Activated CD8-positive, alpha-beta memory T cell treated with anti-CD3 and anti-CD28 coated beads, Interleukin-2, amount 10 ng/mL, durations not matched to agents 7 days and 5 days (primary cell): ENCODE measurements around the gene TPM2. TPM values are rescaled to one million over a fixed set of nuclear protein-coding genes. Genes with fewer than 3 reads are reported as not detected.
"Not testable (repeated sequence)": the region's sequence is repeated elsewhere in the genome, so short reads cannot be mapped to it uniquely, and the experiment has no call there.

Source experiments
- ATAC-seq: fragments of 150-1000 bp; cut with Tn5 transposase; one replicate; pipeline ENCODE4 v1.10.0; 2021; ENCODE audit warnings: moderate library complexity
- CTCF ChIA-PET: fragments of 350-600 bp; sonication (Branson Sonifier 250); formaldehyde crosslinking; loops from one replicate; lab custom pipeline; 2021; ENCODE audit warnings: antibody characterized with exemption; lab: Charles Lee
- DNase-seq: peaks from one replicate; pipeline ENCODE4 v3.0.0-alpha.2; 2020
- H3K27ac Mint-ChIP-seq: one replicate; pipeline ENCODE4 v1.8.0; 2021; ENCODE audit warnings: mild to moderate bottlenecking, mixed read lengths
- H3K27me3 Mint-ChIP-seq: one replicate; pipeline ENCODE4 v1.8.0; 2021; ENCODE audit warnings: mixed read lengths
- H3K36me3 Mint-ChIP-seq: one replicate; pipeline ENCODE4 v1.8.0; 2021; ENCODE audit warnings: mild to moderate bottlenecking, mixed read lengths
- H3K4me1 Mint-ChIP-seq: one replicate; pipeline ENCODE4 v1.8.0; 2021; ENCODE audit warnings: mixed read lengths
- H3K4me3 Mint-ChIP-seq: one replicate; pipeline ENCODE4 v1.8.0; 2021; ENCODE audit warnings: mild to moderate bottlenecking, moderate library complexity, mixed read lengths
- H3K9me3 Mint-ChIP-seq: one replicate; pipeline ENCODE4 v1.8.0; 2022; ENCODE audit warnings: low read depth, mixed read lengths
- microRNA-seq: library from miRNA; unstranded; fragments of <30 nt; microRNA quantifications from one replicate; pipeline ENCODE4 v1.2.0, GENCODE V29; 2022
- total RNA-seq, 2 experiments: library from RNA; stranded (reverse); gene quantifications; one replicate each; pipeline ENCODE4 v1.2.3, GENCODE V29; 2021

The TPM2 gene
- total RNA-seq, 2 experiments from 2014 or later, result 6.1 to 12.1 TPM

GRCh38 chr9:35637427-35637955 lies 52.2 kb downstream of the TPM2 start:
- H3K27ac Mint-ChIP-seq, H3K4me3 Mint-ChIP-seq, H3K9me3 Mint-ChIP-seq, ATAC-seq, DNase-seq, H3K27me3 Mint-ChIP-seq: not testable (repeated sequence)
- Mint-ChIP-seq H3K36me3 (peaks cover 21% of the 10 kb centered on the region), H3K4me1 (peaks cover 52% of the 10 kb centered on the region)
- CTCF ChIA-PET, result interaction anchor here (1.1 to 1.2 kb wide), 2 partner anchors 10 to 26 kb away, joined by 3 to 6 read pairs; no protein-coding TSS in a partner anchor

DNA sequence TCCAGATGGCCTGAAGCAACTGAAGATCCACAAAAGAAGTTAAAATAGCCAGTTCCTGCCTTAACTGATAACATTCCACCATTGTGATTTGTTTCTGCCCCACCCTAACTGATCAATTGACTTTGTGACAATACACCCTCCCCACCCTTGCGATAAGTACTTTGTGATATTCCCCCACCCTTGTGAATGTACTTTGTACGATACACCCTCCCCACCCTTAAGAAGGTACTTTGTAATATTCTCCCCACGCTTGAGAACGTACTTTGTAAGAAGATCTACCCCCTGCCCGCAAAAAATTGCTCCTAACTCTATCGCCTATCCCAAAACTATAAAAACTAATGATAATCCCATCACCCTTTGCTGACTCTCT lies 52.9 kb downstream of the TPM2 start:
- CTCF ChIA-PET, result interaction anchor here (2.0 to 2.2 kb wide), 2 partner anchors 10 to 25 kb away, joined by 9 to 14 read pairs; no protein-coding TSS in a partner anchor
- not testable (repeated sequence) for ATAC-seq, DNase-seq, H3K4me3 Mint-ChIP-seq, H3K27me3 Mint-ChIP-seq, H3K27ac Mint-ChIP-seq, H3K9me3 Mint-ChIP-seq
- Mint-ChIP-seq H3K4me1 (peaks cover 52% of the 10 kb centered on the region), H3K36me3 (peaks cover 21% of the 10 kb centered on the region)

DNA sequence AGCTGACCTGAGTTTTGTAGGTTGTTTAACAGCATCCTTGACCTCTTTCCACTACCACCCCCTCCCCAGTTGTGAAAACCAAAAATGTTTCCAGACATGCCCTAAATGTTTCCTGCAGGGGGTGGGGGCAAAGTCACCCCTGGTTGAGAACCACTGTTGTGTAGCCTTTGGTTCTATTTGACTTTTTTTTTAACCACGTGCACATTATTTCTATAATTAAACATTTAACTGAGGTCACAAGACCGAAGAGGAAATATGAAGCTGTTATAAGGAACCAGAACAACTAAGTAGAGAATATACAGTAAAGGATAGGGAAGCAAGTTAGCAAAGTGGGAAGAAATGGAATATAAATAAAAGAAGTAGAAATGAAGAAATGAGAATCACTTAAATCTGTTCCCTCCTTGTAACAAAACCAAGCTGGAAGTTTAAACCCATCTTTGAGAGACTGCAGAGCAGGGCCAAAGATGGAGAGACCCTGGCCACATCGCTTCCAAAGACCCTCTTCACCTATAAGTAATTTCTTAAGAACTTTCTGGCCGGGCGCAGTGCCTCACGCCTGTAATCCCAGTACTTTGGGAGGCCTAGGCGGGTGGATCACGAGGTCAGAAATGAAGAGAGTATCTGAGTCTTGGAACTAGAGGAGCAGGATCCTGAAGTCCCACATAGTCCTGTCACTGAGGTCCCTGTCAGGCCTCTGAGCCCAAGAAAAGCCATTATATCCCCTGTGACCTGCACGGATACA lies 53.4 kb downstream of the TPM2 start:
- DNase-seq, result no peak
- no peak overlapping the region for H3K4me3 Mint-ChIP-seq
- no peaks in the 10 kb centered on the region for H3K9me3 Mint-ChIP-seq
- no peak overlapping the region for H3K27ac Mint-ChIP-seq
- H3K27me3 Mint-ChIP-seq, result no peaks in the 10 kb centered on the region
- no peak for ATAC-seq
- peaks cover 48% of the 10 kb centered on the region for H3K4me1 Mint-ChIP-seq
- CTCF ChIA-PET, result interaction anchor here (1.0 to 2.2 kb wide), 4 partner anchors 10 to 120 kb away, joined by 3 to 14 read pairs (median 6); partner anchors contain the start of gene TESK1
- H3K36me3 Mint-ChIP-seq, result peaks cover 17% of the 10 kb centered on the region

GRCh38 chr9:35635730-35636129 lies 54.0 kb downstream of the TPM2 start:
- DNase-seq (no peak), ATAC-seq (no peak)
- H3K36me3 Mint-ChIP-seq, result peaks cover 12% of the 10 kb centered on the region
- H3K27me3 Mint-ChIP-seq, result no peaks in the 10 kb centered on the region
- H3K27ac Mint-ChIP-seq, result no peak overlapping the region
- H3K9me3 Mint-ChIP-seq, result no peaks in the 10 kb centered on the region
- CTCF ChIA-PET, result interaction anchor here (0.9 to 2.2 kb wide), 5 partner anchors 10 to 121 kb away, joined by 3 to 14 read pairs (median 4); partner anchors contain the start of gene TESK1
- no peak overlapping the region for H3K4me3 Mint-ChIP-seq
- peaks cover 45% of the 10 kb centered on the region for H3K4me1 Mint-ChIP-seq

Small RNAs within 50 kb of the gene (microRNA-seq; reads per million reads assigned to microRNA genes)
- 3.0 reads per million for gene MIR6852
- 1.3 reads per million for gene MIR6853

Other genes with a start within 250 kb of the TPM2 start
- gene RUSC2, start 199.8 kb downstream of the TPM2 start, total RNA-seq, result 1 to 10 TPM in 1 of 2 experiments, under 1 TPM in 1; 0.99 to 2.8 TPM
- 10 to 100 TPM; 27.9 to 37.1 TPM for gene TESK1, start 84.7 kb downstream of the TPM2 start, total RNA-seq
- gene CD72, start 71.5 kb downstream of the TPM2 start, total RNA-seq, result 10 to 100 TPM; 11.4 to 11.9 TPM
- gene SIT1, start 39.0 kb downstream of the TPM2 start, total RNA-seq, result 100 to 1,000 TPM; 144 to 155 TPM
- gene RMRP, start 31.9 kb downstream of the TPM2 start, total RNA-seq, result over 10,000 TPM in 1 of 2 experiments, 1,000 to 10,000 TPM in 1; 6,751 to 13,083 TPM
- gene CCDC107, start 31.6 kb downstream of the TPM2 start, total RNA-seq, result 10 to 100 TPM; 28.7 to 29.4 TPM
- 10 to 100 TPM; 14.5 to 21.1 TPM for gene ARHGEF39, start 24.7 kb downstream of the TPM2 start, total RNA-seq
- under 1 TPM; 0.21 to 0.85 TPM for gene CA9, start 16.0 kb downstream of the TPM2 start, total RNA-seq
- 100 to 1,000 TPM; 372 to 374 TPM for gene TLN1, start 42.3 kb upstream of the TPM2 start, total RNA-seq
- 10 to 100 TPM; 20.5 to 24.7 TPM for gene CREB3, start 42.7 kb upstream of the TPM2 start, total RNA-seq
- 10 to 100 TPM; 57.7 to 58.8 TPM for gene GBA2, start 59.3 kb upstream of the TPM2 start, total RNA-seq
- 10 to 100 TPM; 21.0 to 23.6 TPM for gene RGP1, start 59.4 kb upstream of the TPM2 start, total RNA-seq
- gene MSMP, start 64.4 kb upstream of the TPM2 start, total RNA-seq, result not detected
- gene NPR2, start 101.7 kb upstream of the TPM2 start, total RNA-seq, result 10 to 100 TPM; 12.4 to 13.4 TPM
- gene SPAG8, start 122.3 kb upstream of the TPM2 start, total RNA-seq, result 1 to 10 TPM; 1.2 to 1.4 TPM
- gene HINT2, start 125.1 kb upstream of the TPM2 start, total RNA-seq, result 10 to 100 TPM; 68.9 to 73.5 TPM
- not detected for gene FAM221B, start 138.8 kb upstream of the TPM2 start, total RNA-seq
- gene TMEM8B, start 139.3 kb upstream of the TPM2 start, total RNA-seq, result 1 to 10 TPM; 1.2 to 3.5 TPM
- not detected for gene OR13J1, start 180.5 kb upstream of the TPM2 start, total RNA-seq
- gene HRCT1, start 216.3 kb upstream of the TPM2 start, total RNA-seq, result not detected
- gene SPAAR, start 219.6 kb upstream of the TPM2 start, total RNA-seq, result not detected